GM18508 (cell line): ENCODE results near the gene MCCD1.
"Not testable (repeated sequence)": the region's sequence is repeated elsewhere in the genome, so short reads cannot be mapped to it uniquely, and the experiment has no call there.

Experiments
- ATAC-seq: cut with Tn5 transposase; IDR thresholded peaks from one replicate; pipeline ENCODE4 v1.9.1; 2021; ENCODE audit warnings: moderate number of reproducible peaks; ENCODE audit not compliant: insufficient read depth, unreplicated experiment

MCCD1 gene

DNA sequence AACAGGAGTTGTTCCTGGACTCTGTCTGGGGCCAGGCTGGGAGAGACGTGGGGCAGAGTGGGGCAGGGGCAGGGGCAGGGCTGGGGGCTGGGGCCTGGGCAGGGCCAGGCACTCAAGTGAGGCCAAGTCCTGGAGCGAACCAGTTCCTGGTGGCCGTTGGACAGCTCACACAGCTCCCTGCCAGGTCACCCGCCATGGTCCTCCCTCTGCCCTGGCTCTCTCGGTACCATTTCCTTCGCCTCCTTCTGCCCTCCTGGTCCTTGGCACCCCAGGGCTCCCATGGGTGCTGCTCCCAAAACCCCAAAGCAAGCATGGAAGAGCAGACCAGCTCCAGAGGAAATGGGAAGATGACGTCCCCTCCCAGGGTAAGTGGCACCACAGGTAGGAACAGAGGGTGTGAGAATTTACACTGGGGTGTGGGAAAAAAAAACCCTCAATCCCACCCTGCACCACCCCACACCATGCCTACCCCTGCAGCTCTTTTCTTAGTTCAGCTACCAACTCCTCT lies at the start of gene MCCD1:
Gene MCCD1, plus strand, starts transcription at position 142 of the 508 bp plus-strand sequence. Its CDS starts 53 bp downstream, at position 195.
- ATAC-seq, result no peak

DNA sequence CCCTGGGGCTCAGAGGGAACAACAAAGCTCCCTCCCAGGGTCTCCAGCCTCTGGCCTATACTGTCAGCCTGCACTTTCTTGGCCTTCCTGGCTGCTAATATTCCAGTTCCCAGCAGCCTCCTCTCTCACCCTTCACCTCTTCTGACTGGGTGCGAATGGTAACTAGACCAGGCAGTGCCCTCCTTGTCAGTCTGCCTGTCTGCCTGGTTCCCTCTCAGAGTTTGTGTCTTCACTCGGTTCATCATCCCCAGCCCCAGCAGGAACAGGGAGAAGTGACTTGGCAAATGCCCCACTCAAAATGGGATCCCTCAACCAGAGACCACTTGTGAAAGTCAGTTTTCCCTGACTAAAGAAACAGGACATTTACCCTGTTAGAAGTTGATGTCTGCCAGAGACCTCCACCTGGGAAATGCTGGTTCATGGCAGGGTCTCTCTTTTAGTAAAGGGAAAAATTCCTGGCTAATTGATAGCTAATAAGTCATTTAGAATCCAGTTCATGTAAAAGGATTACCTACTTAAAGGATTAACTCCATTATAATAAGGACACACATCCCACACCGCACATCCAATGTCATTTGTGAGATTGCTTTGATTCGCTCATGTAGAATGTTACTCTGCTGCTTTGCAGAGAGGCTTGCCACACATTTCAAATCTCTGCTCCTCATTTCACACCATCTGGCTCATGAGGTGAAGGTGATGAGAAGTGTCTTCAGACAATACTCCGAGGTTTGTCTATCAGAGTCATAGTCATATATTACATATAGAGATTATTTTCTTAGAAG lies 49.4 kb upstream of the MCCD1 start:
- ATAC-seq, result no peak

DNA sequence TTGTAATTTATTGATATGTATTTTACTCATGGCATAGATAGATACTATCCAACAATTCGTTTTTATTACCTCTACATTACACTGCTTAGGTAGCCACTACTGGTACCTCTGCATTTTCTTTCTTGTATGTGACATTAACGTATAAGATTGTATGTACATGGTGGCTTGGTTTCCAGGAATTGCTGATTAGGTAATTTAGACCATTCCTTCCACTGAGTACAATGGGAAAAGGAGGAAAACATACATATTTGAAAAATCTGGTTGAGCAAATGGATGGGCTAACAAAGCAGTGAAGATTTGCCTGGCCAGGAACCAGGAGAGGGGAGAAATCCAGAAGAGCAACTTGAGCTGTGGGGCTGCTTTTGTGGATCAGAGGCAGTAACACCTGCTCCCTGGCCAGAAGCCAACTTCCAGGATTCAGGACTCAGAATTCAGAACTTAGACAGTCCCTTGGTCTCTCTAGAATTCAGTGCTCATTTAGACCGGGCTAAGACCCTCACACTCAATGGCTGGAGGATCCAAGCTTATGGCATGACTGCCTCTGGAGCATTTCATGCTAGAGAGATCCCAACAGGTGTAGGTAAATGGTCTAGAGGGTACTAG lies 48.7 kb upstream of the MCCD1 start:
- no peak for ATAC-seq

DNA sequence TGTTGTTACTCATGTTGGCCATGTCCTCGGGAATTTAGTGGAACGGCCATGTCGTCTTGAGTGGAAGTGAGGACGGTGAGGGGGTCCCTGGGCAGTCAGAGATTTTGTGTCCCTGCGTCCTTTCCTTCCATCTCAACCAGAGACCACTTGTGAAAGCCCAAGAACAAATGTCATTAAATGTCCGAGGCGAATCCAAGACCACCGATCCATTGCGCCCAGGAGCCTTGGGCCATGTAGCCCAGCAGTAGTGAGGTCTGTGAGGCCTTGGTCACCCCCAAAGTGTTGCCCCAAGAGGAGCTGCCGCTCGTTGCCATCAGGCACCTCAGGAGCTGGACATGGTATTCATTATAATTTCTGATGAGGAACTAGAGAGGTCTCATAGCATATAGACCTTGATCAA lies 48.2 kb upstream of the MCCD1 start:
- ATAC-seq, result no peak

GRCh38 chr6:31483392-31483791 lies 45.4 kb upstream of the MCCD1 start:
- no peak for ATAC-seq

GRCh38 chr6:31485055-31485454 lies 43.7 kb upstream of the MCCD1 start:
- ATAC-seq, result no peak

DNA sequence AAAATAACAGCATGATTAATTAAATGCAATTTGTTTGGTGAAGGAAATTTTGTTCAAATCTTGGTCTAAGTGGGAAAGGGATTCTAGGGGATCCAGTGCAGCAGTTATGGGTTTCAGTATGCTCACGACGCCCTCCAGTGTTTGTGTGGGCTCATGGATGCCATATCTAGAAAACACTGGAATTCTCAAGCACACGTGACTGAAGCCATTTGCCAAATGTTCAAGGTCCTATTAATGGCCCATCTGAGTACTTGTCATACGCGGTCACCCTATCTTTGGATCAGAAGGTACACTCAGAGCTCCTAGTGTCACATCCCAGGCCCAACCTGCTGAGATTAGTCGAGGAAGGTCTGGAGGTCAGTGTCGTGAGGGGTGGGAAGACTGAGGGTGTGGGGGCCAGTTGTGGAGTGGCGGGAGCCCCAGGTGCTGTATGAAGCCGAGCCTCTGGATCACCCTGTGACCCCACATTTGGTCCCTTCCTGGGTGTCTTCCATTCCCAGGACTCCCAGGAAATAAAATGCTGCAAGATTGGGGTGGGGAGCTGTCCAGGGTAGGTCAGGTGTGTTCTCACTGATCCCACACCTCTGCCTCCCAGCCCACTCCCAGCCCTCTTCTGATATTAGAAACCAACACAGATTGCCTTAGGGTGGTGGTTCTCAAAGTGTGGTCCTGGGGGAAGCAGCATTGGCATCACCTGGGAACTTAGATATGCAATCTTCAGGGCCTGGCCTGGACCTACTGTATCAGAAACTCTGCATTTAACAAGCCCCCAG lies 42.5 kb upstream of the MCCD1 start:
- not testable (repeated sequence) for ATAC-seq

- ATAC-seq, result not testable (repeated sequence)
These were observed 41.1 kb upstream of the MCCD1 start for GRCh38 chr6:31487674-31488073.

DNA sequence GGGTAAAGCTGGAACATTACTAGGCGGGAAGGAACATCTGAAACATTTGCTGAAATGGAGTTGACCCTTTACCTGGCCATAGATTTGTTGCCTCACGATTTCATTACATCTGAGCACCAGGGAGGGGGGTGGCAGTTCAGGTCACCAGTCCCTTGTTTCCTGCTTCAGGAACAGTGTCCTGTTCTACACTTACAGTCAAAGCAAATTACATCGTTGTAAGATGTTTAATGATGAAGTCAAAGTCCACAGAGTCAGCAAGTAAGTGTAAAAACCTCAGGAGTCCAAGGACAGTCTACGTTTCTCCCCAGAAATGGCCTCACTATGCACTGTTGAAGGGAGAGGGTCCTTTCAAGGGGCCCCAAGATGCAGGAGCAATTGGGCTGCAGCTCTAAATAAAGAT lies 39.7 kb upstream of the MCCD1 start:
- ATAC-seq, result no peak

GRCh38 chr6:31490115-31490873 lies 38.5 kb upstream of the MCCD1 start:
- no peak for ATAC-seq

GRCh38 chr6:31493550-31493874 lies 35.2 kb upstream of the MCCD1 start:
- ATAC-seq, result not testable (repeated sequence)

DNA sequence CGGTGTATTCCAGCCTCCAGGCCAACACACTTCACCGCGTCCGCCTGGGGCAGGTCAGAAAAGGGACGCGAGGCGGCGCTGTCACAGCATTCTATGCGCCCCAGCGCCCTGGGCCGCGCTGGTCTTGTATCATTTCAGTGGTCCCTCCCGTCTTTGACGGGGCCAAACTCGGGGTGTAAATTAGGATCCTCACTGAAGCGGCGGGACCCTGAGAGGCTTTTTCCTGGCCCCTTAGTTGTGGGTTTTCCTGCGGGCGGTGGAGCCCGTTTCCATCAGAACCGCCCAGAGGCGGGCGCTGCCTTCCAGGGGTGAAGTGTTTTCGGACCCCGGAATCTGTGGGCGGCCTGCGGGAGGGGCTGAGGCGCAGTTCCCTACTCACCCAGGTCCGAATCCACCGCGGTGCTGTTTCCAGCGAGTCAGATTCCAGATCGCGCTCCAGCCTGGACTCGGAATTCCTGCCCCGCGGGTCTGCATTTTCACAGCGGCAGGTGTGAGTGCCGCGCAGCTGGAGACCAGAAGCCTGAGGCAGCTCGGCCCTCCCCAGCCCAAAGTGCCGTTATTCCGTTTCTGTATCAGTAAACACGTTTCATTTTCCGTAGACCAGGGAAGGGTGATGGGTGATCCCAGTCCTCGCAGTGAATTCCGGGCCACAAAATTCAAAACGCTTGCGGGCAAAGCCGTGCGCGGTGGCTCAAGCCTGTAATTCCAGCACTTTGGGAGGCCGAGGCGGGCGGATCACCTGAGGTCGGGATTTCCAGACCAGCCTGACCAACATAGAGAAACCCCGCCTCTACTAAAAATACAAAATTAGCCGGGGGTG lies 34.7 kb upstream of the MCCD1 start:
- ATAC-seq, result no peak

DNA sequence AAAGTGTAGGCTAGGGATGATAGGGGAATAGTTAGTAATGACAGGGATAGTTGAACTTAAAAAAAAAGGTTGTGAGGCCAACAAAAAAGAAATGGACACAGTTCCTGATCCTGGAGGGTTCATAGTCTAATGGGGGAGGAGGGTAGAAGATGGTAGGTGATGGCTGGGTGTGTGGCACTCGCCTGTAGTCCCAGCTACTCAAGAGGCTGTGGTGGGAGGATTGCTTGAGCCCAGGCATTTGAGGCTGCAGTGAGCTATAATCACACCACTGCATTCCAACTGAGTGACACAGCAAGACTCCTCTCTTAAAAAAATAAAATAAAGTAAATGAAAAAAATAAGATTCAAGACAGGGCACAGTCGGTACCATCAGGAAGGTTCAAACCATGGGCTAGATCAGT lies 33.2 kb upstream of the MCCD1 start:
- no peak for ATAC-seq

GRCh38 chr6:31496826-31497225 lies 31.9 kb upstream of the MCCD1 start:
- not testable (repeated sequence) for ATAC-seq

DNA sequence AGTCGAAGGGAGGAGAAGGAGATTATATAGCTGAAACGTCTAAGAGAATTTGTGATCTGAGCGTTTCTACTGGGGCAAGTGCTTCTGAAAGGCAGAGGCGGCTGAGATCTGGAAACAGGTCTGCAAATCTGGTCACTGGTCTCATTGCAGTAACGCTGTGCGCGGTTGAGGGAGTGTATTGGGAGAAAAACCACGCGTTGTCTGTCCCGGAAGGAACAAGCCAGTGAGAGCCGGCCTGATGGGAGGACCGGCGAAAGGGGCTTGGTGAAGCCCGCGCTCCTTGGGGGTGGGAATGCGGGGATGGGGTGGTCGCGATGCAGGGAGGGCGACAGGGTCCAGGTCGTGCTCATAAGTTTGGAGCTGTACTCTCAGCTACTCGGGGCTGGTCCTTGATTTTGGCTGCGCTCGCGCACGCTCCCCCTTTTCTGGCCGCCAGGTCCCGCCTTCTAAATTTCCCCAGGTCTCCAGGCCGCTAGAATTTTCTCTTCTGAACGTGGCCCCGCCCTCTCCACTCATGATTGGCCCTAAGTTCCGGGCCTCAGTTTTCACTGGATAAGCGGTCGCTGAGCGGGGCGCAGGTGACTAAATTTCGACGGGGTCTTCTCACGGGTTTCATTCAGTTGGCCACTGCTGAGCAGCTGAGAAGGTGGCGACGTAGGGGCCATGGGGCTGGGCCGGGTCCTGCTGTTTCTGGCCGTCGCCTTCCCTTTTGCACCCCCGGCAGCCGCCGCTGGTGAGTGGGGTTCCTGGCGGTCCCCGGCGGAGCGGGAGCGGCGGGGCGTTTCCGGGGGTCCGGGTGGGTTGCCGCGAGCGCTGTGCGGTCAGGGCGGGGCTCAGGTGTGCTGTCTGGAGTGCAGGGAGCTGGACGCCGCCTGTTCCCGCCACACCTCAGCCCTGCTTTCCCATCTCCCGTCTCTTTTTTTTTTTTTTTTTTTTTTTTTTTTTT lies 31.0 kb upstream of the MCCD1 start, which contains the start of gene MICB:
Gene MICB, plus strand, starts transcription at position 615 of the 946 bp plus-strand sequence. Its CDS starts 49 bp downstream, at position 664.
- ATAC-seq, result no peak

DNA sequence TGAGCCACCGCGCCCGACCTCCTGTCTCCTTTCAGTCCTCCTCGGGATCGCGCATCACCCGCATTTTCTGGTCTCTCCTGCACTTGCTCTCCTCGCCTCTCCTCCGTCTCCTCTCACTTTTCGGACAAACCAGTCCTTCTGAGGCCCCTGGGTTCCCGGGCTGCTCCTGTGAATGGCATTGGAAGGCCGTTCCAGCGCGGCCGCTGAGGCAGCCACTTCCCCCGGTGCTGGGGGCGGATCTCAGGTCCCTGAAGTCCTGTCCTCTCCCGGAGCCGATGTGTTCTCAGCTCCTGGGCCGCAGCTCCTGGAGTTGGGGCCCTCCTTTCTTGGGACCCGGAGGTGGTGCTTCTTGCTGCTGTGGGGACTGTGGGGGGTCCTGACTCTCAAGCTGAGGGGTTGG lies 30.0 kb upstream of the MCCD1 start:
- ATAC-seq, result no peak

- ATAC-seq, result not testable (repeated sequence)
These were observed 29.1 kb upstream of the MCCD1 start for GRCh38 chr6:31499648-31500047.

- ATAC-seq, result no peak
These were observed 26.2 kb upstream of the MCCD1 start for GRCh38 chr6:31502586-31502985.
